ENCODE measurements around the gene RAC3.

DNA sequence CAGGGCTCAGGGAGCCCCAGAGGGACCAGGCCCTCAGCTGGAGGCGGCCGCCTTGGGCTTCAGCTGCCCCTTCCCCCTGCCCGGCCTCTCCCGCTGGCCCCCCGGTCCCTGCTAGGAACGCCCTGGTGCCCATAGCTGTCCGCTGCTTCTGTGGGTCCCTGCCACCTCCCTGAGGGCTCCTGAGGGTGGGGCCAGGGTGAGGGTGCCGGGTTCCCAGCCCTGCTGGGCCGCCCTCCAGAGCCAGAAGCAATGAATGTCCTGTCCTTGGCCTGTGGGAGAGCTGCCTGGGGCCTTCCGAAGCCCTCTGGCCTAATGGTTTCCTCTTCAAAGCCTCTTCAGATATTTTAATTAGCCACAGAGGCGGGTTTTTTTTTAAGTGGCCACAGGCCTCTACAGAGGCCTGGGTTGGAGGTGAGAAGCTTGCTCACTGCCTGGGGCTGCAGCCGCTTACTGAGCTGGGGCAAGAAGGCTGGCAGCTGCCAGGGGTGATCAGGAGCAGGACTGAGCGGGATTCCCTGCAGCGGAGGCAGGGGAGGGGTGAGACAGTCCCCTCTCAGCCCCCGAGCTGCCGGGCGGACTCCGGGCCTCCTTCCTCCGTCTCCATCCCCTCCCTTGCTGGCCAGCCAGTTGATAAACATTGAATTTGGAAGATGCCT lies 18.7 kb upstream of the RAC3 start:
- TF ChIP-seq, protein P1, sequence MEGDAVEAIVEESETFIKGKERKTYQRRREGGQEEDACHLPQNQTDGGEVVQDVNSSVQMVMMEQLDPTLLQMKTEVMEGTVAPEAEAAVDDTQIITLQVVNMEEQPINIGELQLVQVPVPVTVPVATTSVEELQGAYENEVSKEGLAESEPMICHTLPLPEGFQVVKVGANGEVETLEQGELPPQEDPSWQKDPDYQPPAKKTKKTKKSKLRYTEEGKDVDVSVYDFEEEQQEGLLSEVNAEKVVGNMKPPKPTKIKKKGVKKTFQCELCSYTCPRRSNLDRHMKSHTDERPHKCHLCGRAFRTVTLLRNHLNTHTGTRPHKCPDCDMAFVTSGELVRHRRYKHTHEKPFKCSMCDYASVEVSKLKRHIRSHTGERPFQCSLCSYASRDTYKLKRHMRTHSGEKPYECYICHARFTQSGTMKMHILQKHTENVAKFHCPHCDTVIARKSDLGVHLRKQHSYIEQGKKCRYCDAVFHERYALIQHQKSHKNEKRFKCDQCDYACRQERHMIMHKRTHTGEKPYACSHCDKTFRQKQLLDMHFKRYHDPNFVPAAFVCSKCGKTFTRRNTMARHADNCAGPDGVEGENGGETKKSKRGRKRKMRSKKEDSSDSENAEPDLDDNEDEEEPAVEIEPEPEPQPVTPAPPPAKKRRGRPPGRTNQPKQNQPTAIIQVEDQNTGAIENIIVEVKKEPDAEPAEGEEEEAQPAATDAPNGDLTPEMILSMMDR (IDR thresholded peaks at IDR 0.05), result no peak
- no peak for TF ChIP-seq POLR2A (IDR thresholded peaks at IDR 0.05)

Measured in tibial nerve (tissue), 3 donors.